ENCODE data around the gene CREBRF.
A peak's percentile ranks its signal among the peaks of the same experiment; 100 is the strongest.
"Not testable (repeated sequence)": the region's sequence is repeated elsewhere in the genome, so short reads cannot be mapped to it uniquely, and the experiment has no call there.

The CREBRF gene, protein sequence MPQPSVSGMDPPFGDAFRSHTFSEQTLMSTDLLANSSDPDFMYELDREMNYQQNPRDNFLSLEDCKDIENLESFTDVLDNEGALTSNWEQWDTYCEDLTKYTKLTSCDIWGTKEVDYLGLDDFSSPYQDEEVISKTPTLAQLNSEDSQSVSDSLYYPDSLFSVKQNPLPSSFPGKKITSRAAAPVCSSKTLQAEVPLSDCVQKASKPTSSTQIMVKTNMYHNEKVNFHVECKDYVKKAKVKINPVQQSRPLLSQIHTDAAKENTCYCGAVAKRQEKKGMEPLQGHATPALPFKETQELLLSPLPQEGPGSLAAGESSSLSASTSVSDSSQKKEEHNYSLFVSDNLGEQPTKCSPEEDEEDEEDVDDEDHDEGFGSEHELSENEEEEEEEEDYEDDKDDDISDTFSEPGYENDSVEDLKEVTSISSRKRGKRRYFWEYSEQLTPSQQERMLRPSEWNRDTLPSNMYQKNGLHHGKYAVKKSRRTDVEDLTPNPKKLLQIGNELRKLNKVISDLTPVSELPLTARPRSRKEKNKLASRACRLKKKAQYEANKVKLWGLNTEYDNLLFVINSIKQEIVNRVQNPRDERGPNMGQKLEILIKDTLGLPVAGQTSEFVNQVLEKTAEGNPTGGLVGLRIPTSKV

DNA sequence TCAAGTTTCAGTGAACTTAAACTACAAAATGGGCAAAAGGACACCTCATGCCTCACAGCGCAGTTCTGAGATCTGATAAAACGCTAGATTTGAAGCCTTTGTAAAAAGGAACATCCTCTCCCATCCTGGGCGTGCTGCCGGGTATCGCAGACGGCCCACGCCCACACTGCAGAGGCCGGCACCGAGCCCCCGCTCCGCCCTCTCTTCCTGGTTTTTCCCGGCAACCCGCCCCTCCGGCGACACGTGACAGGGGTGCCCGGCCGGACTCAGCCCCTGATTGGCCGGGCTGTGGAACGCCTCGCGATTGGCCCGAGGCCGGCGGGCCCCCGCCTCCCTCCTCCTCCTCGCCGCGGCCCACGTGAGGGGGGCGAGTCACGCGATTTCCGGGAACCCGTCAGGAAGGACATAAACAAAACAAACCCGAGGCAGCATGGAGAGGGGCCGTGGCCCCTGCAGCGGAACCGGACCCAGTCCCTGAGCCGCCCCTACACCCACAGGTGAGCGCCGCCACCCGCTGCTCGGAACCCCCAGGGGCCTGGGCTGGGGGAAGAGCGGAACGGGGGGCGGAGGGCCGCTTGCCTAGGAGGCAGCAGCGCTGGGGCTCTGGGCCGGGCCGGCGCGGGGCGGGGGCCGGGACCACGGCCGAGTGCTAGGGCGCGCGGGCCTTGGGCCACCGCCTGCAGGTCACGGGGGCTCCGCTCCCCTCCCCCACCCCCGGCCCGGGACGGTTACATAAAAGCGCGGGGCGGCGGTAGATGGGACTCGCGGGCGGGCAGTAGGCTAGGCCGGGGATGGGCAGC, at the start of gene CREBRF:
TSS of gene CREBRF (plus strand) at position 370 of the 800 bp plus-strand sequence. CDS start 24,424 bp downstream, outside the sequence.
- DNase-seq, result peak; percentile 98

DNA sequence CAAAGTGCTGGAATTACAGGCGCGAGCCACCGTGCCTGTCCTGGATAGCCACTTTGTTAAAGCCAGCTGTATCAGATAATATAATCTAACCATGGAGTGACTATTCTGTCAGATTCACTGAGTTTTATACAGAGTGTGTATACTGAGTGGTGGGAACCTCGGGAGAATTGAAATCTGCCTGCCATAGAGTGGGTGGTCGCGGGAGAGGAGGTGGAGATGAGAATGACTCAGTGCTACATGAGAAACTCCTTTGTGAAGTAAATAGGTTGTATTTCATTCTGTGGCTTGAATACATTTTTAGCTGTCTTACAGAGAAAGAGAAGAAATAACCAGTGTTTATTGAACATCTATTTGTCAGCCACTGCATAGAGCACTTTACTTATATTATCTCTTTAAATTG, 46.1 kb upstream of the CREBRF start:
- DNase-seq, result no peak

DNA sequence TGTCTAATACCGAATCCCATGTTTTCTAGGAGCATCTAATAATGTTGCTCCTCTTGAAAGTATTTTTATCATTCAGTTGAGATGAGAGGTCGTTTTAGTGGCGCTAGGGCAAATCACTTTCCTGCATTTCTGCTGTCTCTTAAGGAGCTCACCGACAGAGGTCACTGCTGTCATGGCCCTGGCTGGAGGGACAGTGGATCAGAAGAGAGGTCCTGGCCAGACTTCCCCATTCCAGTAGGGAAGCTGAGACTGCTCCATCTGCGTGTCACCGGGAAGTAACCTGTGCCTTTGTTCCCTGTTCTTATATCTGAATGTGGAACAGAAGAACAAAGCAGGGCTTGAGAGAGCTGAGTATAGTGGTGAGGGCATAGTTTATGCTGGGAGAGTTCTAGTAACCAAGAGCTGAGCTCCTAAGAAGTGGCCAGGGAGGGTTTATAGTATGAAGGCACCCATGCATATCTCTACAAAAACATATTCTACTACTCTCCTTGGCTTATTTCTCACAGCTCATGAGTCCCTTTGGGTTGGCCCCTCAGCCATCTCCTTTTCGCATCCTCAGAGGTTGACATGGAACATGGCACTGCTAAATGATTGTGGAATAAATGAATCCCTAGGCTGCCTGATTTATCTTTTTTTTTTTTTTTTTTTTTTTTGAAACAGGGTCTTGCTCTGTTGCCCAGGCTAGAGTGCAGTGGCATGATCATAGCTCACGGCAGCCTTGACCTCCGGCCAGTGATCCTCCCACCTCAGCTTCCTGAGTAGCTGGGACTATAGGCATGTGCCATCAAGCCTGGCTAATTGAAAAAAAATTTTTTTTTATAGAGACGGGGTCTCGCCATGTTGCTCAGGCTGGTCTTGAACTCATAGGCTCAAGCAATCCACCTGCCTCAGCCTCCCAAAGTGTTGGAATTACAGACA, 45.3 kb upstream of the CREBRF start:
- no peak for DNase-seq

DNA sequence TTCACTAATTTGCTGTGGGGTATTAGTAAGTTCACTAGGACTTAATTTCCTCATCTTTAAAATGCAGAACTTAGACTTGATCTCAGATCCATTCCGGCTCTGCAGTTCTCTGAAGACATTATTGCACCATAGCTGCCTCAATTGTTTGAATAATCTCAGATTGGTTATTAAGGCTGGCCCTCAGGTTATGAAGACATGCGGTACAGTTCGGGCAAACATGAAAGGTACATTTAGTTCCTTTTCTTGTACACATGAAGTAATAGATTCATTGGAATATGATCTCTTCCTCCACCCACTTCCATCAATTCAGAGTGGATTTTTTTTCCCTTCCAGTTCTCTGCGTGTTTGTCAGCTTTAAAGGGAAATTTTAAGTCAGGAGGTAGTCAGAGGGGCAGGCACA, 44.6 kb upstream of the CREBRF start:
- no peak for DNase-seq

DNA sequence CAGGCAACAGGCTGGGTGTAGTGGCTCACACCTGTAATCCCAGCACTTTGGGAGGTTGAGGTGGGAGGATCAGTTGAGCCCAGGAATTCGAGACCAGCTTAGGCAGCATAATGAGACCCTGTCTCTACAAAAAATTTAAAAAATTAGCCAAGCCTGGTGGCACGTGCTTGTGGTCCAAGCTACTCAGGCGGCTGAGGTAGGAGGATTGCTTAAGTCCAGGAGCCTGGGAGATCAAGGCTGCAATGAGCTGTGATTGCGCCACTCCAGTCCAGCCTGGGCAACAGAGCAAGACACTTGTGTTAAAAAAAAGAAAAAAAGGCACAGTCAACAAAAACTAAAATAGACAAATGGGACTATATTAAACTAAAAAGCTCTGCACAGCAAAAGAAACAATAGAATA, 43.3 kb upstream of the CREBRF start:
- DNase-seq, result no peak

DNA sequence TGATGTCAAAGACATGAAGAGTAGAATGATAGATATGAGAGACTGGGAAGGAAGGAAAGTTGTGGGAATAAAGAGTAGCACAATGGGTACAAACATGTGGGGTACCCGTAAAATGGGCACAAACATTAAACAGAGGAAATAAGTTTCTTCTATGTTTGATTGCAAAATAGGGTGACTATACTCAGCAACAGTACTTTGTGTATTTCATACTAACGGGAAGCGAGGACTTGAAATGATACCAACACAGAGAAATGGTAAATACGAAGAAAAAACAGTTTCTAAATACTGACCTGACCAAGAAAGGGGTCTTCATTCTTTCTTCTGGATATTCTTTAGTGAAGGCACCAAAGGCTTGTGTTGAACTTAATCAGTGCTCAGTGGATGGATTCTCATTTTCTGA, 41.5 kb upstream of the CREBRF start:
- no peak for DNase-seq

DNA sequence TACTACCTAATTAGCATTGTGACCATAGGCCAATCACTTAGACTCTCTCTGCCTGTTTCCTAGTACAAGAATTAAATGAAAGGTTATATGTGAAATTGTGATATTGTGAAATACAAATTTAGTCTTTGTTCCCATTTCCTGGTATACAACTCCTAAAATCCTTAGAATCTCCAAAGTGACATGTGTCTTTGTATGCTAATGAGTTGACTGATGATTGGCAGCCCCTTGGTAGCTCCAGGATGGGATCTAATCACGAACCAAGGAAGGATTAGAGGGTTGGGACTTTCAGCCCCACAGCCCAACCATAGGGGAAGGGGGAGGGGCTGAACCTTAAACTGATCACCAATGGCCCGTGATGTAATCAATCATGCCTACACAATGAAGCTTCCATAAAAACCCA, 41.0 kb upstream of the CREBRF start:
- DNase-seq, result no peak

DNA sequence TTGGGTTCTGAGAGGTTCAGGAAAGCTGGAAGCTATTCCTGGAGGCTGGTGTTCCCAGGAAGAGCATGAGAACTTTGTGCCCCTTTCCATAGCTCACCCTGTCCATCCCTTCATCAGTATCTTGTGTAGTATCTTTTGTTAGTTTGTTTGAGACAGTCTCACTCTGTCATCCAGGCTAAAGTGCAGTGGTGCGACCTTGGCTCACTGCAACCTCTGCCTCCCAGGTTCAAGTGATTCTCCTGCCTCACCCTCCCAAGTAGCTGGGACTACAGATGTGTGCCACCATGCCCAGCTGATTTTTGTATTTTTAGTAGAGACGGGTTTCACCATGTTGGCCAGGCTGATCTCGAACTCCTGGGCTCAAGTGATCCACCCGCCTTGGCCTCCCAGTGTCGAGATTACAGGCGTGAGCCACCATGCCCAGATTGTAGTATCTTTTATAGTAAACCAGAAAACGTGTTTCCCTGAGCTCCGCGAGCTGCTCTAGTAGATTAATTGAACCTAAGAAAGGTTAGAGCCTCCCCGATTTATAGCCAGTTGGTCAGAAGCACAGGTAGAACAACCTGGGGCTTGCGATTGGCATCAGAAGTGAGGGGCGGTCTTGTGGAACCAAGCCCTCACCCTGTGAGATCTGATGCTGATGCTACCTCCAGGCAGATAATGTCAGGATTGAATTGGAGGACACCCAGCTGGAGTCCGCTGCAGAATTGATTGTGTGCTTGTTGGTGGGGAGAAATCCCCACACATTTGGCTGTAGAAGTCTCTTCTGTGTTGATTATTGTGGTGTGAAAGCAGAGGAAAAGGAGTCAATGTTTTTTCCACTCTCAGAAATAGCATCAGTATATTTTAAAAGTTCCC, 40.3 kb upstream of the CREBRF start:
- DNase-seq, result no peak

DNA sequence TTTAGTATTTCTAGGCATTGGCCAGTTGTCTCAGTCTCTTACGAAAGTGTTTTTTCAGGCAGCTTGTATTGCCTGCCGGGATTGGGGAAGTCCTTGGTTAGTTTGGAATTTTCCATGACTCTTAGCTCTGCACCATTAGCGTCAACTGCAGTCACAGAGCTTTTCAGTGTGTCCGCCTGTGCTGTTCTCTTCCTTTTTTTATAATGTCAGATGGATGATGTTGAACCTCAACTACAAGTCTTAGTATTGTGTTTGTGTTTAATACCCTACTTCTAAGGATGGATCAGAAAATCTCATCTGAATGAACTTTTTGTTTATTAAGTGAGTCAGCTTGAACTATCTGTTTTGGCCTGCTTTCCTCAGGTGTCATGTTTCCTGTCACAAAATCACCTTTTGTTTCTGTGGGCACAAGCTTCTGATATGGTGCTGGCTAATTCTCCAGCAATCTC, 39.5 kb upstream of the CREBRF start:
- DNase-seq, result no peak

DNA sequence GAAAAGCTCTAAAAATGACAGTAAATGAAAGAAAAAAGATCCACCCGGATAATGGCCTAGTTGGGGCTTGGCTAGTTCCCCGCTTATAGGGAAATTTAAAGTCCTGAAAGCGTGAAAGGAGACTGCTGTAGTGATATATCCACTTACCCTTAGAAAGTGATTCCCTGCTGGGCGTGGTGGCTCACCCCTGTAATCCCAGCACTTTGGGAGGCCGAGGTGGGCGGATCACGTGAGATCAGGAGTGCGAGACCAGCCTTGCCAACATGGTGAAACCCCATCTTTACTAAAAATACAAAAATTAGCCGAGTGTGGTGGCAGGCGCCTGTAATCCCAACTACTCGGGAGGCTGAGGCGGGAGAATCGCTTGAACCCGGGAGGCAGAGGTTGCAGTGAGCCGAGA, 39.1 kb upstream of the CREBRF start:
- DNase-seq, result not testable (repeated sequence)

DNA sequence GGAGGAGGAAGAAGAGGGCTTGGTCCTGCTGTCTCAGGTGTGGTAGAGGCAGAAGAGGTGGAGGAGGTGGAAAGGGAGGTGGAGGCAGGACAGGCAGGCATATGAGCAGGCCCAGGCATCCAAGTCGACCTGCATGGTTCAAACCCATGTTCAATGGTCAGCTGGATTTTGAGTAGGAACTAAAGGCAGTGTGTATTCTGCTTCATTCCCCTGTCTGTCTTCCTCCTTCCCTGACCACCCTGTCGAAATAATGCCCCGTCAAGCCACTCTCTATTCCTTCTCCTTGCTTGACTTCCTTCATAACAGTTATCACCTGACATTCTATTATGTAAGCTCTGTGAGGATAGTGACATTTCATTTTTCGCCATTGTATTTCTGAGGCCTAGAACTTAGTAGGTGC, 37.8 kb upstream of the CREBRF start:
- no peak for DNase-seq

DNA sequence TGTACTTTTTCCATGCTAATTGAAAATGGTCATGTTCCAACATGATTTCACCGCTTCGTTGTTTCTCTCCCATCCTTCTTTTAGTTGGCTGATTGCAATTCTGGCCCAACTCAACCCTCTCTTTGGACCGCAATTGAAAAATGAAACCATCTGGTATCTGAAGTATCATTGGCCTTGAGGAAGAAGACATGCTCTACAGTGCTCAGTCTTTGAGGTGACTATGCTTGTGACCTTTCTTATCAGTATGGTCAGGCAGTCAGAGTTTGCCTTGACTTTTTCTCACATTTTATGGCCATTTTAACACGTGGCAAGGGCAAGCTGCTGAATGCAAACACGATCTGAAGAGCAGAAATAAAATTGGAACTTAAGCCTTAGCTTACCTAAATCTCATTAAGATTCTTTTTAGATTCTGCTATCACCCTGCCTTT, 36.0 kb upstream of the CREBRF start:
- DNase-seq, result no peak

DNA sequence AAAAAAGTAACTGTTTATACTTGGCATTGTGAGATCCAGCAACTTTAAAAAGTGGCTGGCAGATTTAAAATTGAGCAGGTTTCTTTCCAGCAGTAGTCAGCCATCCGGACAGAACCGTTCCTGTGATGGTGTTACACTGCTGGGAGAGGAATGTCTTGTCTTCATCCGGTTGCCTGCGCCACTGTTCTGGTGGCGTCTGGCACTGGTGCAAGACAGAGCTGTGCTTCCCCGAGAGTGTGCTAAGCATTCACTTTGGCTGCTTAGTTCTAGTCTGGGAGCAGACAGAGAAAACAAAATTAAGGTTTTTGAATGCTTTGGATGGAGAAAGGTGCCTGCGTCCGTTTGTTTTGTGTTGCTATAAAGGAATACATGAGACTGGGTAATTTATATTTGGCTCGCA, 35.5 kb upstream of the CREBRF start:
- DNase-seq, result no peak

DNA sequence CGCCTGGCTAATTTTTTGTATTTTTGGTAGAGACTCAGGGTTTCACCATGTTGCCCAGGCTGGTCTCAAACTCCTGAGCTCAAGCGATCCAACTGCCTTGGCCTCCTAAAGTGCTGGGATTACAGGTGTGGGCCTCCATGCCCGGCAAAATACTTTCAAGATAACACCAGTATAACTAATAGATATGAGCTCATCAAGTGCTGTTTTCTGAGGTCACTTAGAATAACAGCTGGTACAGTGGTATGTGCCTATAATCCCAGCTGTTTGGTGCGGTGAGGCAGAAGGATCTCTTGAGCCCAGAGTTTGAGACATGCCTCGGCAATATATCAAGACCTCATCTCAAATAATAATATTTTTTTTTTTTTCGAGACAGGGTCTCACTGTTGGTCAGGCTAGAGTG, 30.5 kb upstream of the CREBRF start:
- DNase-seq, result no peak

DNA sequence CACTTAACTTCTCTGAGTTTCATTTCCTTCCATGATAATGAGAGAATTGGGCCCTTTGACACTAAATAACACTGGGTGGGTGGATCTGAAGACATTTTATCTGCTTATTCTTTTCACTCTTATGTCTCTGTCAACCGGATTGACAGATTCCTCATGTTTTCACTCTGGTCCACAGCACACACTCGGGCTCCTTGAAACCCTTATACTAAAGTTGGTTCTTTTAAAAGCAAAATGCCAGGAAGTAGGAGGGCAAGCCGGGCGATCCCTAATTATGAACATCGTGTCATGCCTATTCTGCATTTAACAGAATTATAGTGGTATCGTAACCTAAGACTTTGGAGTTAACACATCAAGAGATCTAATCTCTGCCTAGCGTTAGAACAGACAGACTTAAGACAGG, 28.2 kb upstream of the CREBRF start:
- no peak for DNase-seq

DNA sequence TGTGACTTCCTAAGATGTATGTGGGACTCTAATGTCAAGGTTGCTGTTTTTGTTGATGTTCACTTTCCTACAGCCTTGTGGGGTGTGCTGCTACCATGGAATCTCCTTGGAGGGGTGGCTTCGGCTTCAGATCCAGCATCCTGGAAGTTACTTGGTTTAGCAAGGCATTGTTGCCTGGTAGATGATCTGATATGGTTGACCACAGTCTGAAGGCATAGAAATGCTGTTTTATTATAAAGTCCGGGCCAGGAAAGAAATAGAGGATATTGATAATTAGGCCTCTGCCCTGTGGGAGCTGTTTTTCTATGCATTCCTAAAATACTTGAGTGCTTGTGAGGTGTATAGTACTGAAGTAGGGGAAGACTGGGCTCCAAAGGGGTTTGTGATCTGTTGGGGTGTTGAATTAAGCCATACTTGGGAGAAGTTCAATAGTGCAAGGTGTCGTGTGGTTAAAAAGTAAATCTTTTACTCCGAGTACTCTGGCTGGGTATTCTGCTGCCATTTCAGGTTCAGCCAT, 27.3 kb upstream of the CREBRF start:
- DNase-seq, result no peak

DNA sequence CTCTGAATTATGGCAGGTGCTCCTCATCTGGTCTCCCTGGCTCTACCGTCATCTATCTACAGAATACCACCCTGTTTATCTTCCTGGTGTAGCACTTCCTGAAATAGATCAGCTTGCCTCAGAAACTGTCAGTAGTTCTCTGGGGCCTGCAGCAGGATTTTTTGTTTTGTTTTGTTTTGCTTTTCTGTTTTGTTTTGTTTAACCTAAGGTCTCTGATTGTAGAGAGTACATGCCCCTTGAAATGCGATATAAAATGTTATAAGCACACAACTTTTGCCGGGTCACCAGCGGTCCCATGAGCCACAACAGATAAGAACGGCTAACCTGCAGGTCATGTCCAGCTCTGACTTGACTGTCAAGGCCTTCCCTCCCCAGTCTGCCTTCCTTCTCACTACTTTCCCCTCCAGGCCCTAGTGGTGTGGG, 26.6 kb upstream of the CREBRF start:
- no peak for DNase-seq

DNA sequence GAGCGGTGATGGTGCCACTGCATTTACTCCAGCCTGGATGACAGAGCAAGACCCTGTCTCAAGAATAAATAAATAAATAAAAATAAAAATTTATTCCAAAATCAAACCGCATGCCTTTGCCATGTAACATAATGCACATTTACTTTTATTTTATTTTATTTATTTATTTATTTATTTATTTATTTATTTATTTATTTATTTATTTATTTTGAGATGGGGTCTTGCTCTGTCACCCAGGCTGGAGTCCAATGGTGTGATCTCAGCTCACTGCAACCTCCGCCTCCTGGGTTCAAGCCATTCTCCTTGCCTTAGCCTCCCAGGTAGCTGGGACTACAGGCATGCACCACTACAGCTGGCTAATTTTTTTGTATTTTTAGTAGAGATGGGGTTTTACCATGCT, 24.1 kb upstream of the CREBRF start:
- not testable (repeated sequence) for DNase-seq

DNA sequence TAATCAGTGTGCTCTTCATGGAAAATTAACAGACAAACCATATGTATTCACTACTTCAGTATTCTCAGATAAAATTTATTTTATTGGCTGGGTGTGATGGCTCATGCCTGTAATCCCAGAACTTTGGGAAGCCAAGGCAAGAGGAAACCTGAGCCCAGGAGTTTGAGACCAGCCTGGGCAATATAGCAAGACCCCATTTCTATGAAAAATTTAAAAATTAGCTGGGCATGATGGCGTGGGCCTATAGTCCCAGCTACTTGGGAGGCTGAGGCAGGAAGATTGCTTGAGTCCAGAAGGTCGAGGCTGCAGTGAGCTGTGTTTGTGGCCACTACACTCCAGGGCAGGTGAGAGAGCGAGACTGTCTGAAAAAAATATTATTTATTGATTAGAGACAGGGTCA, 23.4 kb upstream of the CREBRF start:
- DNase-seq, result no peak

DNA sequence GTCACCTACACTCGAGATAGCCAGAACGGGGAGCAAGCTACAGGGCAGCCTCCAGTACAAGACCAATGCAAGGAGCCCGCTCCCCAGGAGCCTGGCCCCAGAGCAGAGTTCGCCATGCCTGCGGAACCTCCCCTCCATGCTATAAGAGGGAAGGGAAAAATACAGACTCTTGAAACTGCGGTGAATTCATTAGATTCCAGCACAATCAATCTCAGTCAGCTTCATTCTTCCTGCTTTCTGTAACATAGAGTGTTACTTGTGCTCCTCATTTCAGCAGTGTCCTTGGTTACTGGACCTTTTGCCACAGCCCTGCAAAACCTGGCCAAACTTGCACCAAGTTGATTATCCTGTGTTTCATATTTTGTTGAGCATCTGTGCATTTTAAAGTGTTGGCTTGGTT, 22.2 kb upstream of the CREBRF start:
- no peak for DNase-seq

Data from eye (tissue), 1 donor.